Prostate gland (tissue), 2 donors: ENCODE results near the gene IGF2BP3.

Experiments
- CTCF ChIP-seq, 4 experiments: fragments of 200-600 bp in 2 of 4; fragments of 450-650 bp in 2 of 4; sonication (generic) in 2 of 4; IDR thresholded peaks; 1 replicate in 3 of 4; 2 replicates in 1 of 4; pipeline ENCODE4 v1.5.1; 2016 to 2019; ENCODE audit warnings: antibody characterized with exemption in 4 of 4, mild to moderate bottlenecking in 2 of 4, moderate library complexity in 2 of 4
- POLR2A ChIP-seq: fragments of 450-650 bp; IDR thresholded peaks from one replicate; pipeline ENCODE4 v1.6.1; 2016; ENCODE audit warnings: antibody characterized with exemption, mild to moderate bottlenecking
- POLR2AphosphoS5 ChIP-seq: sonication (generic); formaldehyde crosslinking; IDR thresholded peaks from one replicate; pipeline ENCODE4 v1.6.1; 2017; ENCODE audit warnings: antibody characterized with exemption

- TF ChIP-seq CTCF (IDR thresholded peaks at IDR 0.05) (no peak), POLR2A (no peak), POLR2AphosphoS5 (no peak)
Measured at GRCh38 chr7:23472556-23472955, 2.3 kb upstream of the IGF2BP3 start.
